ENCODE results near the gene USP5.
A peak's percentile ranks its signal among the peaks of the same experiment; 100 is the strongest.
"Not testable (repeated sequence)": the region's sequence is repeated elsewhere in the genome, so short reads cannot be mapped to it uniquely, and the experiment has no call there.

USP5 gene

DNA sequence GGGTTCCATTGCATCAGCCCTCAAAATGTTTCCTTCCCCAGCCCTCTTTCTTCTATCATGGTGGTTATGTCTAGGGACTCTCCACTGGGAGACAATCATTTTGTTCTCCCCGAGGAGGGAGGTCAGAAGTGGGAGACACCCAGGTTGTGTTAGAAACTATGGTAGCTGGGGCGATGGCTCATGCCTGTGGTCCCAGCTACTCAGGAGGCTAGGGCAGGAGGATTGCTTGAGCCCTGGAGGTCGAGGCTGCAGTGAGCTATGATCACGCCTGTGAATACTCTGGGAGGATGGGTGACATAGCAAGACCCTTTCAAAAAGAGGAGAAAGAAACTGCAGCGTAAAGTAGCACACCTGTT is 39.7 kb downstream of the USP5 start:
- H3K4me3 ChIP-seq (ENCODE audit: low read depth, low read length): peak overlapping the region; percentile 57
- no peaks in the 10 kb centered on the region for H3K9me3 ChIP-seq (ENCODE audit: control insufficient read depth, insufficient read depth, low read depth, low read length)
- no peaks in the 10 kb centered on the region for H3K36me3 ChIP-seq (ENCODE audit: control insufficient read depth, insufficient read depth, low read length)
- H3K27me3 ChIP-seq (ENCODE audit: control insufficient read depth, insufficient read depth, low read length): no peaks in the 10 kb centered on the region
- H3K9ac ChIP-seq (ENCODE audit: low read length): peak overlapping the region; percentile 82
- peak overlapping the region; percentile 86 for H3K27ac ChIP-seq (ENCODE audit: low read depth, low read length)
- peaks cover 22% of the 10 kb centered on the region for H3K4me1 ChIP-seq (ENCODE audit: control insufficient read depth, insufficient read depth, low read length)

DNA sequence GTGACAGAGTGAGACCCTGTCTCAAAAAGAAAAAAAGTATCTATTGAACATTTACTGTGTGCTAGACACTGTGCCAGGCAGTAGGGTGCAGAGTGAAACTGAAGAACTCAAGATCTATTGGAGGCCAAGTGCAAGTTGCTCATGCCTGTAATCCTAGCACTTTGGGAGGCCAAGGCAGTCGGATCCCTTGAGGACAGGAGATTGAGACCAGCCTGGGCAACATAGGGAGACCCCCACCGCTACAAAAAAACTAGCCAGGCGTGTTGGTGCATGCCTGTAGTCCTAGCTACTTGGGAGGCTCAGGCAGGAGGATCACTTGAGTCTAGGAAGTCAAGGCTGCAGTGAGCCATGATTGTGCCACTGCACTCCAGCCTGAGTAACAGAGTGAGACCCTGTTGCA is 40.7 kb downstream of the USP5 start:
- H3K9me3 ChIP-seq (ENCODE audit: control insufficient read depth, insufficient read depth, low read depth, low read length); H3K9ac ChIP-seq (ENCODE audit: low read length): not testable (repeated sequence)

DNA sequence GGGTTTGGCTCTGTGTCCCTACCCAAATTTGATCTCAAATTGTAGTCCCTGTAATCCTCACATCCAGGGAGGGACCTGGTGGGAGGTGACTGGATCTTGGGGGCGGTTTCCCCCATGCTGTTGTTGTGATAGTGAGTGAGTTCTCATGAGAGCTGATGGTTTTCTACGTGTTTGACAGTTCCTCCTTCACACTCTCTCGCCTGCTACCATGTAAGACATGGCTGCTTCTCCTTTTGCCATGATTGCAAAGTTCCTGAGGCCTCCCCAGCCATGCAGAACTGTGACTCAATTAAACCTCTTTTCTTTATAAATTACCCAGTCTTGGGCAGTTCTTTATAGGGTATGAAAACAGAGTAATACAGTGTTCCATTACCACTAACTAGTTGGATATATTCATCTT is 42.4 kb downstream of the USP5 start:
- no peak overlapping the region for H3K27ac ChIP-seq (ENCODE audit: low read depth, low read length)
- no peak overlapping the region for H3K9ac ChIP-seq (ENCODE audit: low read length)

More for the DNA sequence above, 40.7 kb downstream of the USP5 start:
- H3K4me3 ChIP-seq (ENCODE audit: low read depth, low read length); H3K27ac ChIP-seq (ENCODE audit: low read depth, low read length); H3K36me3 ChIP-seq (ENCODE audit: control insufficient read depth, insufficient read depth, low read length); H3K27me3 ChIP-seq (ENCODE audit: control insufficient read depth, insufficient read depth, low read length): not testable (repeated sequence)
- H3K4me1 ChIP-seq (ENCODE audit: control insufficient read depth, insufficient read depth, low read length): peaks cover 17% of the 10 kb centered on the region

DNA sequence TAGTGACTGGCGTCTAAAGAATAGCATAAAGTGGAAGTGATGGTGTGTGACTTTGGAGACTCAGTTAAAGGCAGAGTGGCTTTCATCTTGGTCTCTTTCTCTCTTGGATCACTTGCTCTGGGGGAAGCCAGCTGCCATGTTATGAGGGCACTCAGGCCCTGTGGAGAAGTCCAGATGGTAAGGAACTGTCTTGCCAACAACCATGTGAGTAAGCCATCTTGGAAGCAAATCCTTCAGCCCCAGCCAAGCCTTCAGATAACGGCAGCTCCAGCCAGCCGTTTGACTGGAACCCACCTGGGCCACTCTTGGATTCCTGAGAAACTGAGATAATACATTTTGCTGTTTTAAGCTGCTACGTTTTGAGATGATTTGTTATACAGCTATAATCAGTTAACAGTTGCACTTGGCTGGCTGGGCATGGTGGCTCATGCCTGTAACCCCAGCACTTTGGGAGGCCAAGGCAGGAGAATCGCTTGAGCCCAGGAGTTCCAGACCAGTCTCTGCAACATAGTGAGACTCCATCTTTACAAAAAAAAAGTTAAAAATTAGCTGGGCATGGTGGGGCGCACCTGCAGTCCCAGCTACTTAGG is 45.0 kb downstream of the USP5 start:
- no peaks in the 10 kb centered on the region for H3K36me3 ChIP-seq (ENCODE audit: control insufficient read depth, insufficient read depth, low read length)
- no peaks in the 10 kb centered on the region for H3K27me3 ChIP-seq (ENCODE audit: control insufficient read depth, insufficient read depth, low read length)
- no peak overlapping the region for H3K4me3 ChIP-seq (ENCODE audit: low read depth, low read length)
- H3K27ac ChIP-seq (ENCODE audit: low read depth, low read length): no peak overlapping the region
- H3K4me1 ChIP-seq (ENCODE audit: control insufficient read depth, insufficient read depth, low read length): no peaks in the 10 kb centered on the region
- H3K9ac ChIP-seq (ENCODE audit: low read length): no peak overlapping the region
- H3K9me3 ChIP-seq (ENCODE audit: control insufficient read depth, insufficient read depth, low read depth, low read length): no peaks in the 10 kb centered on the region

More for the DNA sequence above, 42.4 kb downstream of the USP5 start:
- H3K27me3 ChIP-seq (ENCODE audit: control insufficient read depth, insufficient read depth, low read length): no peaks in the 10 kb centered on the region
- peaks cover 11% of the 10 kb centered on the region; the same call in 1 of the 2 replicates for H3K4me1 ChIP-seq (ENCODE audit: control insufficient read depth, insufficient read depth, low read length)
- H3K9me3 ChIP-seq (ENCODE audit: control insufficient read depth, insufficient read depth, low read depth, low read length): no peaks in the 10 kb centered on the region
- no peaks in the 10 kb centered on the region for H3K36me3 ChIP-seq (ENCODE audit: control insufficient read depth, insufficient read depth, low read length)
- no peak overlapping the region for H3K4me3 ChIP-seq (ENCODE audit: low read depth, low read length)

DNA sequence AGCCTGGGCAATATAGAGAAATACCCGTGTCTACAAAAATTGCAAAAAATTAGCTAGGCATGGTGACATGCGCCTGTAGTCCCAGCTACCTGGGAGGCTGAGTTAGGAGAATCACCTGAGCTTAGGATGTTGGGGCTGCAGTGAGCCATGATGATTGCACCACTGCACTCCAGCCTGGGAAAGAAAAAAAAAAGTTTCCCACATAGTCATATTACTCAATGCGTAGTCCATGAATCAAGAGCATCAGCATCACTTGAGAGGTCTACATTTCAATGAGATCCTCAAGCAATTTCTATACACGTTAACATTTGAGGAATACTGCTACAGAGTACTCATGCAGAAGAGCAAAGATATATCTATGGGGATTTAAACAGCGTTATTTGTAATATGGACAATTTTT is 47.5 kb downstream of the USP5 start:
- no peak overlapping the region for H3K9ac ChIP-seq (ENCODE audit: low read length)
- no peak overlapping the region for H3K4me3 ChIP-seq (ENCODE audit: low read depth, low read length)
- H3K36me3 ChIP-seq (ENCODE audit: control insufficient read depth, insufficient read depth, low read length): no peaks in the 10 kb centered on the region
- H3K9me3 ChIP-seq (ENCODE audit: control insufficient read depth, insufficient read depth, low read depth, low read length): no peaks in the 10 kb centered on the region
- no peak overlapping the region for H3K27ac ChIP-seq (ENCODE audit: low read depth, low read length)
- H3K27me3 ChIP-seq (ENCODE audit: control insufficient read depth, insufficient read depth, low read length): no peaks in the 10 kb centered on the region
- H3K4me1 ChIP-seq (ENCODE audit: control insufficient read depth, insufficient read depth, low read length): peaks cover 11% of the 10 kb centered on the region

DNA sequence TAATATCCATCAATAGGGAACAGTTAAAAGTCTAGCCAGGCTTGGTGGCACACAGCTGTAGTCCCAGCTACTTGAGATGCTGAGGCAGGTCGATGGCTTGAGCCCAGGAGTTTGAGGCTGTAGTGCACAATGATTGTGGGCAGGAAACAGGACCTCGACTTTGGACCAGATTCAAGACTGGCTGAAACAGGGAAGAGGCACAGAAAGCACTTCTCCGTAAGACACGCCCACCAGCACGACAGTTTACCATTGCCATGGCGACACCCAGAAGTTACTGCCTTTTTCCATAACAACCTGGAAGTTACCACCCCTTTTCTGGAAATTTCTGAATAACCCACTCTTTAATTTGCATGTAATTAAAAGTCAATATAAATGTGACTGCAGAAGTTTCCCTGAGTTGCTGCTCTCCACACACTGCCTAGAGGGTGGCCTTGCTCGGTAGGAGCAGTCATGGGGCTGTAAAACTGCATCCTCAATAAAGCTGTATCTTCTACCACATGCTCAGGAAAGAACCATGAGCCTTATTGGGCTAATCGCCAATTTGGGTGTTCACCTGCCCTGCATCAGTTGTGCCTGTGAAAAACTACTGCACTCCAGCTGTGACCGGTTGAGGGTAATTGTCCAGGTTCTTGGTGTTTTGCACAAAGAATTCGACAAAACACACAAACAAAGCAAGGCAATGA is 48.0 kb downstream of the USP5 start:
- peaks cover 11% of the 10 kb centered on the region for H3K4me1 ChIP-seq (ENCODE audit: control insufficient read depth, insufficient read depth, low read length)
- no peaks in the 10 kb centered on the region for H3K36me3 ChIP-seq (ENCODE audit: control insufficient read depth, insufficient read depth, low read length)
- H3K4me3 ChIP-seq (ENCODE audit: low read depth, low read length): no peak overlapping the region
- no peak overlapping the region for H3K9ac ChIP-seq (ENCODE audit: low read length)
- no peak overlapping the region for H3K27ac ChIP-seq (ENCODE audit: low read depth, low read length)
- no peaks in the 10 kb centered on the region for H3K9me3 ChIP-seq (ENCODE audit: control insufficient read depth, insufficient read depth, low read depth, low read length)
- no peaks in the 10 kb centered on the region for H3K27me3 ChIP-seq (ENCODE audit: control insufficient read depth, insufficient read depth, low read length)

DNA sequence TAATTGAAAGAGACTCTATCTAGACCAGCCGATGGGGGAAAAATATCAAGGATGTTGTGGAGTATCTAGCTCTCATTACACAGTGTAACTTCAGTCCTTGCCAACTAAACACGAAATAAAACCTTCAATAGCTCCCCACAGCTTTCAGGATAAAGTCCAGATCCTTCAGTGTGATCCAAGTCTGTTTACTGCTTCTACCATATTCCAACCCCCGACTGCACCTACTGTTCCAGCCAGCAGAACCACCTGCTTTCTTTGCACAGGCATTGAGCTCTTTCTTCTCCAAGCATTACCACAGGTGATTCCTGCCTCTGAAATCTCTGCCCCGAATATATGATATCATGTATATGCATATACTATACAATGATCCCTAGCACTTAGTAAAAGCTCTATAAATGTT is 50.5 kb downstream of the USP5 start:
- no peaks in the 10 kb centered on the region for H3K9me3 ChIP-seq (ENCODE audit: control insufficient read depth, insufficient read depth, low read depth, low read length)
- H3K4me3 ChIP-seq (ENCODE audit: low read depth, low read length): no peak overlapping the region
- H3K27me3 ChIP-seq (ENCODE audit: control insufficient read depth, insufficient read depth, low read length): peaks cover 10% of the 10 kb centered on the region; the same call in 1 of the 2 replicates
- no peak overlapping the region for H3K27ac ChIP-seq (ENCODE audit: low read depth, low read length)
- H3K9ac ChIP-seq (ENCODE audit: low read length): no peak overlapping the region
- H3K36me3 ChIP-seq (ENCODE audit: control insufficient read depth, insufficient read depth, low read length): no peaks in the 10 kb centered on the region
- H3K4me1 ChIP-seq (ENCODE audit: control insufficient read depth, insufficient read depth, low read length): peaks cover 16% of the 10 kb centered on the region

DNA sequence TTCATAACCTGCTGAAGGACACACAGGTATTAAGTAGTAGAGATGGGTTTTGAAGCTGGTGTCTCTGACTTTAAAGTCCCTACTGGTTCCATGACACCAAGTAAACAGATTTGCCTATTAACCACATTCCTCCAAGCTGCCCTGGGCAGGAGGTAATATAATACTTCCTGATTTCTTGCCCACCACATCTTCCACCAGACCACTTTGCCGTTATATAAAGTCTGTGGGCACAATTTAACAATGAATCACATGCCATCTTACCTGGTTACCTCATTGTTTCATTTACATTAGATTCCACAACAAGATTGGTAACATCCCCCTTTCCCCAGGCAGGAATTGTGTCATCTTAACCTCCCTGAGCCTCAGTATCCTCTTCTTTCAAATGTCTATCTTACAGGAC is 51.8 kb downstream of the USP5 start:
- peaks cover 10% of the 10 kb centered on the region; the same call in 1 of the 2 replicates for H3K27me3 ChIP-seq (ENCODE audit: control insufficient read depth, insufficient read depth, low read length)
- no peaks in the 10 kb centered on the region for H3K9me3 ChIP-seq (ENCODE audit: control insufficient read depth, insufficient read depth, low read depth, low read length)
- H3K4me1 ChIP-seq (ENCODE audit: control insufficient read depth, insufficient read depth, low read length): peaks cover 16% of the 10 kb centered on the region
- no peaks in the 10 kb centered on the region for H3K36me3 ChIP-seq (ENCODE audit: control insufficient read depth, insufficient read depth, low read length)
- no peak overlapping the region for H3K4me3 ChIP-seq (ENCODE audit: low read depth, low read length)
- H3K9ac ChIP-seq (ENCODE audit: low read length): no peak overlapping the region
- no peak overlapping the region for H3K27ac ChIP-seq (ENCODE audit: low read depth, low read length)

DNA sequence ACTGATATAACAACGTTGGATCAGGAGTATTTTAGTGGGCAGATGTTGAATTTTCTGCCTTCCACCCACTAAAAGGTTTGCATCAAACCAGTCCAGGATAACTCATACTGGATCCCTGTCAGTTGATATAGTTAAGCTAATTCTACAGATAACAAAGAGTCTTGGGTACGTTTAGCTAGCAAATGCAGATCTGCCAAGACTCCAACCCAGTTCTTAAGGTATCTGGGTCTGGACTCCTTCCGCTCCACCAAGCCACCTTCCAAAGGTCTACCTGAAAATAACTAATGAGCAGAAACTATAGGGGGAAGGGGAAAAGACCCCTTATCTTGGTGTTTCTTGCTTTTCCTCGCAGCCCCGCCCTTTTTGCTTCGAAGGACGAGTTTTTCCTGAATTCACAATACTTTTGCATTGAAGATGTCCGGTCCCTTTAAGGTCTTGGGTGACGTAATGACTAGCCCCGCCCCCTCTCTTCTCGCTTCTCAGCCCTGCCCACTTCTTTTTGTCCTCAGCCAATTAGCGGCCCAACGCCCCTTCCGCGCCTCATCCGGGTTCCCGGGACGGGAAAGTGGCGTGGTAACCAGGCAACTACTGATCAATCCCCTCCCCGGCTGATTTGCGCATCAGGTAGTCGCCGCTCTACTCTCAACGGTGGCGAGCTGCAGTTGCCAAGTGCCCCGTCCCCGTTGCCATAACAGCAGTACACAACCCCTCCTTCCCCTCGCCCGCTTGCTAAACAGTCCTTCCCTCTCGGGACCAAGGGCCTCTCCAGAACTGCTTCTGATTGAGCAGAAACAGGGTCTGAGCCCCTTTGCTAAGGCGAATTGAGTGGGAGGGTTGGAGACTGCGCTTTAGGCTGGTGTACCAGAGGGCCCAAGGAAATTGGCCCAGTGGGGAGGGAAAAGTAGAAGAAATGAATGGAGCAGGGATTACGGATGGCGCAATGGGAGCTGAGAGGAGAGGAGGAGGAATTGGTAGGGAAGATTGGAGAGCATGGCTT is 52.6 kb downstream of the USP5 start, which contains the start of gene LRRC23:
Gene LRRC23, plus strand, starts transcription at position 543 of the 997 bp plus-strand sequence. CDS start 812 bp downstream, outside the sequence.
- H3K27me3 ChIP-seq (ENCODE audit: control insufficient read depth, insufficient read depth, low read length): peaks cover 10% of the 10 kb centered on the region; the same call in 1 of the 2 replicates
- H3K4me1 ChIP-seq (ENCODE audit: control insufficient read depth, insufficient read depth, low read length): peaks cover 16% of the 10 kb centered on the region
- H3K9me3 ChIP-seq (ENCODE audit: control insufficient read depth, insufficient read depth, low read depth, low read length): no peaks in the 10 kb centered on the region
- peak within 1 kb of the TSS; percentile 29 for H3K27ac ChIP-seq (ENCODE audit: low read depth, low read length)
- H3K36me3 ChIP-seq (ENCODE audit: control insufficient read depth, insufficient read depth, low read length): no peaks in the 10 kb centered on the region
- H3K9ac ChIP-seq (ENCODE audit: low read length): peak within 1 kb of the TSS; percentile 72
- H3K4me3 ChIP-seq (ENCODE audit: low read depth, low read length): peak within 1 kb of the TSS; percentile 63

DNA sequence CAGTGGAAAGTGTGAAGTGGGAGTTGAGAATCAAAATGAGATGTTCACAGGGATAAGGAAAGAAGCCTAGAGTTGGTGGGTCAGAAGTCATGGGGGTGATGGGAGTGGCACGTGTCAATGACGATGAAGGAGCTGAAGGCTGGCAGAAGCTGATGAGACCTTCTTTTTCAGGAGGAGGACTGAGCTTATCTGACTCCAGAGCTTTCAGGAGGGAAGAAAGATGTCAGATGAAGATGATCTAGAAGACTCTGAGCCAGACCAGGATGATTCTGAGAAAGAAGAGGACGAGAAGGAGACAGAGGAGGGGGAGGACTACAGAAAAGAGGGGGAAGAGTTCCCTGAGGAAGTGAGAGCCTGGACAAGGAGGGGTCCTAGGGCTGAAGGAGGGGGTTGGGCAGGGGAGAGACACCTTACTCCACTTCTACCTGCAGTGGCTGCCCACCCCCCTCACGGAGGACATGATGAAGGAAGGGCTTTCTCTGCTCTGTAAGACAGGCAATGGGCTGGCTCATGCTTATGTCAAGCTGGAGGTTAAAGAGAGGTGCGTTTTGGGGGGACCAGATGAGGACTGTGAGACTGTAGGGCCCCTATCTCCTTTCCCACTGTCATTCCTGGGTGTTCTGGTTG is 53.6 kb downstream of the USP5 start:
- H3K4me3 ChIP-seq (ENCODE audit: low read depth, low read length): peak overlapping the region; percentile 63
- no peaks in the 10 kb centered on the region for H3K36me3 ChIP-seq (ENCODE audit: control insufficient read depth, insufficient read depth, low read length)
- H3K27me3 ChIP-seq (ENCODE audit: control insufficient read depth, insufficient read depth, low read length): peaks cover 10% of the 10 kb centered on the region; the same call in 1 of the 2 replicates
- no peaks in the 10 kb centered on the region for H3K9me3 ChIP-seq (ENCODE audit: control insufficient read depth, insufficient read depth, low read depth, low read length)
- H3K9ac ChIP-seq (ENCODE audit: low read length): peak overlapping the region; percentile 72
- no peak overlapping the region for H3K27ac ChIP-seq (ENCODE audit: low read depth, low read length)
- H3K4me1 ChIP-seq (ENCODE audit: control insufficient read depth, insufficient read depth, low read length): peaks cover 16% of the 10 kb centered on the region

Measured in HUES6 (cell line).